ENCODE data around the gene HOXA7. TPM values are rescaled to one million over a fixed set of nuclear protein-coding genes. Genes with fewer than 3 reads are reported as not detected.

Gene HOXA7
- total and polyA plus RNA-seq, 2 of the 8 experiments (the other 6 are each of a cell fraction or from before 2014, with no cell fraction given) = 0.03 TPM; not detected in 1

- TF ChIP-seq SAP30 (IDR thresholded peaks at IDR 0.05; ENCODE audit: insufficient read depth, insufficient replicate concordance, low read length) (no peak), RAD21 (IDR thresholded peaks at IDR 0.05 in 1 of 2, conservative IDR thresholded peaks at IDR 0.05 in 1 of 2; ENCODE audit: low read depth in 2 of 2, low read length in 2 of 2) (no peak), CEBPB (IDR thresholded peaks at IDR 0.05; ENCODE audit: low read depth, low read length) (no peak), NANOG (IDR thresholded peaks at IDR 0.05; ENCODE audit: insufficient read depth, low read depth, low read length, poor library complexity, severe bottlenecking) (no peak), TAF7 (optimal IDR thresholded peaks at IDR 0.05; ENCODE audit: borderline replicate concordance, low read depth, low read length) (no peak), ATF2 (IDR thresholded peaks at IDR 0.05; ENCODE audit: low read length) (no peak)
Observed at GRCh38 chr7:27162561-27163287, 6.2 kb upstream of the HOXA7 start (continued).

All from H1 (cell line).